Colonic mucosa (tissue), 4 donors: ENCODE results near the gene TMEM178B. TPM values are rescaled to one million over a fixed set of nuclear protein-coding genes. Genes with fewer than 3 reads are reported as not detected.

Experiments used
- DNase-seq: peaks from one replicate; pipeline ENCODE4 v3.0.0-alpha.2; 2020
- H3K27ac ChIP-seq: fragments of 200-600 bp; one replicate; pipeline ENCODE4 v1.8.0; 2021
- H3K27me3 ChIP-seq: fragments of 200-600 bp; one replicate; pipeline ENCODE4 v1.8.0; 2021
- H3K36me3 ChIP-seq: fragments of 200-600 bp; one replicate; pipeline ENCODE4 v1.8.0; 2021
- H3K4me1 ChIP-seq: fragments of 200-600 bp; one replicate; pipeline ENCODE4 v1.8.0; 2021; ENCODE audit warnings: mild to moderate bottlenecking
- H3K4me3 ChIP-seq: fragments of 200-600 bp; one replicate; pipeline ENCODE4 v1.8.0; 2021
- H3K9ac ChIP-seq, 2 donors: one replicate each; pipeline ENCODE4 v1.7.0; 2013; ENCODE audit warnings: control low read depth in 2 of 2, low read depth in 2 of 2, low read length in 2 of 2
- H3K9me3 ChIP-seq: fragments of 200-600 bp; one replicate; pipeline ENCODE4 v1.8.0; 2021
- intact Hi-C: fragments of 100-400 bp; cut with DNase I; formaldehyde crosslinking; loops from one replicate; pipeline ENCODE4 v1.14.1; 2022
- total RNA-seq, 2 donors: library from RNA; stranded (reverse); fragmentation: NEBNext Ultra II Directional in 1 of 2; extraction: Animal tissue kit (Norgen Biotek cat#: 25700) in 1 of 2; gene quantifications; one replicate each; pipeline ENCODE4 v1.2.1, GENCODE V29; 2021
- TF ChIP-seq, protein P1 (sequence below): fragments of 200-600 bp; IDR thresholded peaks from one replicate; pipeline ENCODE4 v1.8.0; 2022; ENCODE audit warnings: antibody characterized with exemption, mild to moderate bottlenecking
- donor health status: healthy.
- donor health status: DM: no; HTN: no; CAD: no.
- donor health status: DM: no; HTN: no; CAD: no.

TMEM178B gene
- total RNA-seq, 2 donors from 2014 or later, result 0.17 to 1.1 TPM

DNA sequence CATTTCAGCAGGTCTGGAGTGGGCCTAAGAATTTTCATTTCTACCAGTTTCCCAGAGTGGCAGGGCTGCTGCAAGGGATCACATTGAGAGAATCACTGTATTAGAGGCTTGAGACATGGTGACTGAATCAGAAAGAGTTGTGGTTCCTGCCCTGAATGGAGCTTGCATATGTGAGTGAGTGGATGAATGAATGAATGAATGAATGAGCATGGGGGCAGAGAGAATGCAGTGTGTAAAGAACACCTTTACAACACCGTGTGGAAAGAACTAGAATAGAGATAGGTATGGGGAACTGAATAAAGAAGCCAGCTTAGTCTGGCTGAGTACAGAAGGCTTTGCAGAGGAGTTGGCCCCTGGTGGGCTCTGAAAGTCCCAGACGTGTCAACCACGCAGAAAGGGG lies 334.6 kb downstream of the TMEM178B start:
- no peaks in the 10 kb centered on the region for H3K36me3 ChIP-seq
- H3K9ac ChIP-seq, result no peak overlapping the region
- no peak overlapping the region for H3K4me3 ChIP-seq
- intact Hi-C loops, result no loop called here
- H3K27me3 ChIP-seq, result no peaks in the 10 kb centered on the region
- H3K9me3 ChIP-seq, result no peaks in the 10 kb centered on the region
- no peak for DNase-seq
- no peaks in the 10 kb centered on the region for H3K4me1 ChIP-seq
- TF ChIP-seq, protein P1, sequence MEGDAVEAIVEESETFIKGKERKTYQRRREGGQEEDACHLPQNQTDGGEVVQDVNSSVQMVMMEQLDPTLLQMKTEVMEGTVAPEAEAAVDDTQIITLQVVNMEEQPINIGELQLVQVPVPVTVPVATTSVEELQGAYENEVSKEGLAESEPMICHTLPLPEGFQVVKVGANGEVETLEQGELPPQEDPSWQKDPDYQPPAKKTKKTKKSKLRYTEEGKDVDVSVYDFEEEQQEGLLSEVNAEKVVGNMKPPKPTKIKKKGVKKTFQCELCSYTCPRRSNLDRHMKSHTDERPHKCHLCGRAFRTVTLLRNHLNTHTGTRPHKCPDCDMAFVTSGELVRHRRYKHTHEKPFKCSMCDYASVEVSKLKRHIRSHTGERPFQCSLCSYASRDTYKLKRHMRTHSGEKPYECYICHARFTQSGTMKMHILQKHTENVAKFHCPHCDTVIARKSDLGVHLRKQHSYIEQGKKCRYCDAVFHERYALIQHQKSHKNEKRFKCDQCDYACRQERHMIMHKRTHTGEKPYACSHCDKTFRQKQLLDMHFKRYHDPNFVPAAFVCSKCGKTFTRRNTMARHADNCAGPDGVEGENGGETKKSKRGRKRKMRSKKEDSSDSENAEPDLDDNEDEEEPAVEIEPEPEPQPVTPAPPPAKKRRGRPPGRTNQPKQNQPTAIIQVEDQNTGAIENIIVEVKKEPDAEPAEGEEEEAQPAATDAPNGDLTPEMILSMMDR, result no peak
- H3K27ac ChIP-seq, result no peak overlapping the region

DNA sequence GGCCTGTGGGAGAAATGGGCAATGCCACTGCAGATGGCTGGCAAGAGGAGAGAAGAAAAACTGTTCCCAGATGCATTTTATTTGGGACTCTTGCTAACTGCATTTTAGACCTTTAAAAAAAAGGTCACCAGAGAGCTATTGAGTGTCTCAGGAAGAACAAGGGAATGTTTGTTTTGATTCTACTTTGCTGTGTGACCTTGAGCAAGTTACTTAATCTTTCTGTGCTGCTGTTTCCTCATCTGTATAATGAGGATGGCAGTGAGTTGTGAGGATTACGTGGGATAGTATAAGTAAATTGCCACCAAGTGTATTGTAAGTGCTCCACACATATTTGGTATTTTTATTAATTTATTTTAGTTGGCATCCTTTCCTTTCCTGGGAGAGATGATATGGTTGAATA lies 335.4 kb downstream of the TMEM178B start:
- Histone ChIP-seq H3K9me3 (no peaks in the 10 kb centered on the region), H3K9ac (no peak overlapping the region), H3K36me3 (no peaks in the 10 kb centered on the region), H3K27ac (no peak overlapping the region), H3K27me3 (no peaks in the 10 kb centered on the region), H3K4me1 (no peaks in the 10 kb centered on the region), H3K4me3 (no peak overlapping the region)
- DNase-seq, result no peak
- TF ChIP-seq, protein P1, result no peak
- intact Hi-C loops, result no loop called here

DNA sequence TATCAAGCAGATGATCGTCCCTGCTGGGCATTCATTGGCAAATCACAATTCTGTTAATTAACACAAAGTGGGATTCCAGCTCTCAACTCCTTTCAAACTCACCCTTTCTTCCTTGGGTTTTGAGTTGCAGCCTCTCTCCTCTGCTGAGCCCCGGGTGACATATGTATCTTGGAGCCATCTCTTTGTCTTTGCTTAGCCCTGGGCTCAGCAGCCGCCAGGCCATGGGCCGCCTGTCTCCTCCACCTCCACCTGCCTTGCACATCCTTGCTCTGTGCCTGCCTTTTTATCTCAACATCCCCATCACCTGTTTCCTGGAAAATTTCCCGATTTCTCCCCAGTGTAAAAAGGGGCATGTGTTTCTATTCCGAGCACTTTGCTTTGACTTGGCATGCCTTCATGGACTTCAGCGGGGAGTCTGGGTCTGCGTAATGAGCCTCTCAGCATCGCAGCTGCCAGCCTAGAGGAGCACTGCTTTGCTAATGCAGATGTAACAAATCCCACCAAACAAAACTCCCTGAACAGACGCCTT lies 336.0 kb downstream of the TMEM178B start:
- no peaks in the 10 kb centered on the region for H3K4me1 ChIP-seq
- DNase-seq, result no peak
- H3K27ac ChIP-seq, result no peak overlapping the region
- no peak overlapping the region for H3K9ac ChIP-seq
- intact Hi-C loops, result no loop called here
- no peaks in the 10 kb centered on the region for H3K27me3 ChIP-seq
- TF ChIP-seq, protein P1, result no peak
- no peaks in the 10 kb centered on the region for H3K9me3 ChIP-seq
- H3K36me3 ChIP-seq, result no peaks in the 10 kb centered on the region
- no peak overlapping the region for H3K4me3 ChIP-seq

DNA sequence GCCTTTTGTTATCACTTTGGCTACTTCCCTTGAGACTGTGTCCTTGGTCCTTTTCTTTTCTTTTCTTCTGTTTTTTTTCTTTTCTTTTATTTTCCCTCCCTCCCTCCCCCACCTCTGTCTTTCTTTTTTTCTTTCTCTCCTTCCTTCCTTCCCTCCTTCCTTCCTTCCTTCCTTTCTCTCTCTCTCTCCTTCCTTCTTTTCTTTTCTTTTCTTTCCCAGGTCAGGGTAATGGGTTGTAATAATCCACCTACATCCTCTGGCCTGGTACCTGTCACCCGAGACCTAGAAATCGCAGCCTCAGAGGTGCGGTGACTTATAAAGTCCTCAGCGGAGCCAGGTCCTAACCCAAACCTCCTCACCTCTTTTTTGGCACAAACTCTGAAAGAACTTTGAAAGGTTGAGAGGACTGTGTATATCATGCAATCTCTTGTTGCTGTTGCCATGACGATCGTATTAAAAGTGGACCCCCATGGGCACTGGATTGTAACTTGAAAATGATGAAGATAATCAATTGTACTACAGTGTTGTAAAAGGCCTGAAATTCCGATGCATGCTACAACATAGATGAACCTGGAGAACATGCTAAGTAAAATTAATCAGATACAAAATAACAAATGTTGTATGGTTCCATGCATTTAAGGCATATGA lies 336.6 kb downstream of the TMEM178B start:
- TF ChIP-seq, protein P1, result no peak

DNA sequence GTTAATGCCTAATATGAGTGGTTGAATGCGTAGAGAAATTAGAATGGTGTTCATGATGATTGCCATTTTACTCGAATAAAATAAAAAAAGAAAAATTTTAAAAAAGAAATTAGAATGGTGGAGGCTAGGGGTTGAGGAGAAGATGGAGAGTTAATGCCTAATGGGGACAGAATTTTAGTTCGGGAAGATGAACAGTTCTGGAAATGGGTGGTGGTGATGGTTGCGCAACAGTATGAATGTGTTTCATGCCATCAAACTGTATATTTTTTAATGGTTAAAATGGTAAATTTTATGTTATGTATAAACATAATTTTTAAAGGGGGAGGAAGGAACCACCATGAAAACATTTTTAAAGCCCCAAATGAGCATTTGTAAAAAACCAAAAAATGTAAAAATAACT lies 337.3 kb downstream of the TMEM178B start:
- no peaks in the 10 kb centered on the region for H3K9me3 ChIP-seq
- no peak overlapping the region for H3K27ac ChIP-seq
- H3K36me3 ChIP-seq, result no peaks in the 10 kb centered on the region
- no peak for DNase-seq
- intact Hi-C loops, result no loop called here
- H3K4me1 ChIP-seq, result no peaks in the 10 kb centered on the region
- no peak overlapping the region for H3K9ac ChIP-seq
- H3K4me3 ChIP-seq, result no peak overlapping the region
- TF ChIP-seq, protein P1, result no peak
- no peaks in the 10 kb centered on the region for H3K27me3 ChIP-seq

More for the DNA sequence above, 336.6 kb downstream of the TMEM178B start:
- Histone ChIP-seq H3K4me1 (no peaks in the 10 kb centered on the region), H3K36me3 (no peaks in the 10 kb centered on the region), H3K9me3 (no peaks in the 10 kb centered on the region), H3K27me3 (no peaks in the 10 kb centered on the region), H3K4me3 (no peak overlapping the region), H3K9ac (no peak overlapping the region), H3K27ac (no peak overlapping the region)
- no peak for DNase-seq
- intact Hi-C loops, result no loop called here
